Endometrial microvascular endothelial cells (primary cell): ENCODE measurements around the gene TAF4. TPM values are rescaled to one million over a fixed set of nuclear protein-coding genes. Genes with fewer than 3 reads are reported as not detected.
"Not testable (repeated sequence)": the region's sequence is repeated elsewhere in the genome, so short reads cannot be mapped to it uniquely, and the experiment has no call there.

Experiments
- in situ Hi-C: cut with HindIII; loops from 2 replicates; pipeline ENCODE4 v1.10.0; 2017; ENCODE audit warnings: low sequenced_read_pairs, low pct_unique_long_range_greater_than_20kb; ENCODE audit errors: inconsistent ontology term
- total RNA-seq: library from RNA; depleted of rRNA; stranded (reverse); fragments of >200 nt; gene quantifications from one replicate; pipeline ENCODE4 v1.2.3, GENCODE V29; 2015; ENCODE audit errors: inconsistent ontology term

TAF4 gene
- total RNA-seq, 1 donor from 2014 or later: 2.6 TPM

DNA sequence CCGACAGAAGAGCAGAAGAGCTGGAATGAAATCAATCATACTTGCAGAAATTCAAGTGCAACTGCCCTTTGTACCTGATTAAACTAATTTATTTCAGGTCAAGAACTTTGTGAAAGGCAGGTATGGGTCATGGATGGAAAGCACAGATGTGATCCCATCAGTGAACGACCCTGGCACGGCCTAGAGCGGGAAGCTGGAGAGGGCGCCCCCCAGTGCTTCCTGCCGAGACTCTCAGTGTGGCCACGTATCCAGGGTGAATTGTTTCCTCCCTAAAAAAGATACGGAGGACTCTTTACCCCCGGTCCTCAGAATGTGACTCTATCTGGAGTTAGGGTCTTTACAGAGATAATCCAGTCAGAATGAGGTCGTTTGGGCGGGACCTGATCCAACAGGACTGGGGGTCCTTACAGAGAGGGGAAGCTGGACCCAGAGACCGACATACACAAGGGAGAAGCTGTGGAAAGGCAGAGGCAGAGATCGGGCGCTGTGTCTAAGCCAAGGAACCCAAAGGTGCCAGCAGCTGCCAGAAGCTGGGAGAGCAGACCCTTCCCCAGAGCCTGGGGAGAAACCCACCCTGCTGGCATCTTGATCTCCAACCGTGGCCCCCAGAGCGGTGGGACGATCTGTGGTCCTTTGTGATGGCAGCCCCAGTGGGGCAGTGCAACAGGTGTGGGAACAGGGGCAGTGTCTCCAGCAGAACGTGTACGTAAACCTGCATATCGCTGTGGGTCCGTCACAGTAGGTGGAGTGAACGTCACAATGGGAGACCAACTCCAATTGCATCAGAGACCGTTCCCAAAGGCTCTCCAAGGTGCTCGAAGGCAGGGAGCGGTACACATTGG is 91.9 kb downstream of the TAF4 start:
- in situ Hi-C loops: no loop called here

DNA sequence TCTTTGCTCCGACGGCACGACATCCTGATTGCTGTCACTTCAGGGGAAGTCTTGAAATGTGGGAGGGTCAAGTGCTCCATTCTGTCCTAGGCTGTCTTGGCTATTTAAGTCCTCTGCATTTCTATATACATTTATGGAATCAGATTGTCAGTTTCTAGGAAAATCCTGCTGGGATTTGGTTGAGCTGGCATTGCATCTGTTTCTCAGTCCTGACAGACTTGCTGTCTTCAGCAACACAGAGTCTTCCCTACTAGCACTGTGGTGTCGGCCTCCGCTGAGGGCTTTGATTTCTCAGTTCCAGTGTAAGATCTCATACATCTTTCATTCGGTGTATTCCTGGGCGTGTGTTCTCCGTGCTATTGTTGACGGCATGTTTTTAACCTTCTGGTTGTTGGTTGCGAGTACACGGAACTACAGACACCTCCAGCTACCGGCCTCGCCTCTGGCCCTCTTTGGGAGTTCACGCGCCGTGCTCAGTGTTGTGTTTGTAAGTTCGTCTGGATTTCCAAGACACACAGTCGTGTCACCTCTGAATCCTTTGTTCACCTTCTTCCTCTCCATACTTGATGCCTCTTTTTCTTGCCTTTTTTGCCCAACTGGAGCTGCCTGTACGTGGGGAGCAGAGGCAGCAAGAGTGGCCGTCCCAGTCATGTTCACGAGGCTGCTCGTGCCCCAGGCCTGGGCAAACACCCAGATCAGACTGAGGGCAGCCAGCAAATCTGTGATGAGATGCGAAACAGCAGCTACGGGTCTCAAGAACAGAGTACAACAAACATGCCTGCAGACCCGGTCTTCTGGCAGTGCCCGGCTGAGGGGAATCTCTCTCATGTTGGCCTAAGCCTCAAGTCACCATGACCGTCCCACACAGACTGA is 92.8 kb downstream of the TAF4 start:
- in situ Hi-C loops: no loop called here

DNA sequence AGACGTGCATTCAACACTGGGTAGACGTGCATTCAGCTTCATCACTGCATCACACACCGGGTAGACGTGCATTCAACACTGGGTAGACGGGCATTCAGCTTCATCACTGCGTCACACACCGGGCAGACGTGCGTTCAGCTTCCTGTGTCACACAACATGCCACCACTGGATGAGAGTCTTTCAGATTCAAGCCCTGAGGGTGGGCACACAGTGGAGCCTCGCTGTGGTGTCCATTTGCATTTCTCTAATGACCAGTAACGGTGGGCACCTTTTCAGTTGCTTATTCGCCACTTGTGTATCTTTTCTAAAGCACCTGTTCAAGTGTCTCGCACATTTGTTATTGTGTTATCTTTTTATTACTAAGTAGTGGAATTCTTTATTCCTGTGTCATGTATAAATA is 94.1 kb downstream of the TAF4 start:
- in situ Hi-C loops: not testable (repeated sequence)

DNA sequence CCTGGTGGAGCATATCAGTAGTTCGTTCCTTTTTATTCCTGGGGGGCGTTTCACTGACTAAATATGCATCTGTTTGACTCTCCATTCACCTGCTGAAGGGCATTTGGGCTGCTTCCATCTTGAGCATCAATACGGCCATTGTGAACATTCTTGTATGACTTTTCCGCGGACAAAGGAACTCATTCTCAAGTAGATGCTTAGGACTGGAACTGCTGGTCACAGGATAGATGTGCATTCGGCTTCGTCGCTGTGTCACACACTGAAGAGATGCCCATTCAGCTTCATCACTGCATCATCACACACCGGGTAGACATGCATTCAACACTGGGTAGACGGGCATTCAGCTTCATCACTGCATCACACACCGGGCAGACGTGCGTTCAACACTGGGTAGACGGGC is 95.3 kb downstream of the TAF4 start:
- in situ Hi-C loops: no loop called here

DNA sequence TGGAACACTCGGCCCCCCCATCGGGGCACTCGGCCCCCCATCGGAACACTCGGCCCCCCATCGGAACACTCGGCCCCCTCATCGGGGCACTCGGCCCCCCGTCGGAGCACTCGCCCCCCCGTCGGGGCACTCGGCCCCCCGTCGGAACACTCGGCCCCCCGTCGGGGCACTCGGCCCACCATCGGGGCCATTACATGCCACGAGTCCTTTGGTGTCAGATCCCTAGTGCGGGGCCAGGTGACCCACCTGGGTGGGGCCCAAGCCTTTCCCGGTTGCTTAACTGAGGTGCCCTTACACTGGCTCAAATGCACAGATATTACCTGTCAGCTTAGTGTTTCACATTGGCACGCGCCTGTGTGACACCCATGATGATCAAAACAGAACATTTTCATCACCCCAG is 95.9 kb downstream of the TAF4 start:
- in situ Hi-C loops: no loop called here

DNA sequence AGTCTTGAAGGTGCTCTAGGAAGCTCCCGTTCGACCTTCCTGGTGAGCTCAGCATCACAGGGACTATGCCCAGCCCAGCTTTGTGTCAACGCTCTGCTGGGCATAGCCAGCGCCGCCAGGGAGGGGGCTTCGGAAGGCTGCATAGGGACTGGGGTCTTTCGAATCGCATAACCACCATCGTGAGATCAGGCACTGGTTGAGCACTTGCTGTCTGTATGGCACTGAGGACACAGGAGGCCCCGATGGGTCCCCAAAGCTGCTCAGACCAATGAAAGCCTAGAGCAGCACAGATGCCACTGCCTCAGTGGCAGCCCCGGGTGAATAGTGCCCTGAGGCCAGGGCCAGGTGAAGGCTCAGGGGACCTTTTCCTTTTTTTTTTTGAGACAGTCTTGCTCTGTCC is 96.7 kb downstream of the TAF4 start:
- in situ Hi-C loops: no loop called here

DNA sequence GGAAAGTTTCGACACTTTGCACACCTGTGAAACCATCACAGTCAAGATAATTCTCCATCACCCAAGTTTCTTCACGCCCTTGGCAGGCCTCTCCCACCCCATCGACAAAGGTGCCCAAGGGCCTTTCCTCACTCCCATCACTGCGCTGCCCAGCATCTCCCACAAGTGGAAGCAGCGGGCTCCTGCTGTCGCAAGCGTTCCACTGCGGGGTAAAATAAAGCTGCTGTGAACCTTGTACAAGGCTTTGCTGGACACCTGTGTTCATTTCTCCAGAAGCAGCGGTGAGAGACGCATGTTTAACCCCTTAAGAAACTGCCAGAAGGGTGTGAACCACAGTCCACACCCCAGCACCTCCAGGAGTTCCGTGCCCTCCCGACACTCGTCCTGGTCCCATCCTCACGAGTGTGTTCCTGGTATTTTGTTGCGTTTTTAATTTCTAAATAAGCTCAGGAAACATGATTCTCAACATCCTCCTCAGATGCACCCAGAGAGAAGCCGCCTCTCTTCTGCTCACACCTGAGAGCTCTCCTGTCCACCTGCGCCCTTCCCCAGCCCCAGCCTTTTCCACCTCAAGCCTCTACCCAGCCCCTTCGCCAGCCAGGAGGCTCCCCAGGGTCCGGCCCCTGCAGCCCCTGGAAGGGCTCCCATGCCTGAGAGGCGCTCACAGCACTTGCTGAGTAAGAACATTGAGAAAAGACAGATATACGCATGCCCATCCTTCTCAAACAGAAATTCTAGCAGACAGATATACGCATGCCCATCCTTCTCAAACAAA is 97.5 kb downstream of the TAF4 start:
- in situ Hi-C loops: no loop called here

DNA sequence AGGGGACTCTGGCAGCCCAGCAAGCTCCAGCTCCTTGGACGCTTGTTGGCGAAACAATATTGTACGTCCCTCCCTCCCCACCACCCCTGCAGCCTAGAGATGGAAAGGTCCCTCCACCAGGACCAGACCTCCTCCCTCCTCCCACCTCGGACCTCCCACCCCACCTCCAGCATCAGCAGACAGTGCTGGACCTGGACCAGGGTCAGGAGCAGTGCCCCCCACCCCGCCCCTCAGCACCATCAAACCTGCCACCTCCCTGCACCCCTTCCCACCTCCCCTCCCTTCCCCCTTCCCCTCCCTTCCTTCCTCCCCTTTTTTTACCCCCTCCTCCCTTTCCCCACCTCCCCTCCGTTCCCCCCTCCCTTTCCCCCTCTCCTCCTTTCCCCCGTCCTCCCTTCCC is 98.4 kb downstream of the TAF4 start:
- in situ Hi-C loops: no loop called here

DNA sequence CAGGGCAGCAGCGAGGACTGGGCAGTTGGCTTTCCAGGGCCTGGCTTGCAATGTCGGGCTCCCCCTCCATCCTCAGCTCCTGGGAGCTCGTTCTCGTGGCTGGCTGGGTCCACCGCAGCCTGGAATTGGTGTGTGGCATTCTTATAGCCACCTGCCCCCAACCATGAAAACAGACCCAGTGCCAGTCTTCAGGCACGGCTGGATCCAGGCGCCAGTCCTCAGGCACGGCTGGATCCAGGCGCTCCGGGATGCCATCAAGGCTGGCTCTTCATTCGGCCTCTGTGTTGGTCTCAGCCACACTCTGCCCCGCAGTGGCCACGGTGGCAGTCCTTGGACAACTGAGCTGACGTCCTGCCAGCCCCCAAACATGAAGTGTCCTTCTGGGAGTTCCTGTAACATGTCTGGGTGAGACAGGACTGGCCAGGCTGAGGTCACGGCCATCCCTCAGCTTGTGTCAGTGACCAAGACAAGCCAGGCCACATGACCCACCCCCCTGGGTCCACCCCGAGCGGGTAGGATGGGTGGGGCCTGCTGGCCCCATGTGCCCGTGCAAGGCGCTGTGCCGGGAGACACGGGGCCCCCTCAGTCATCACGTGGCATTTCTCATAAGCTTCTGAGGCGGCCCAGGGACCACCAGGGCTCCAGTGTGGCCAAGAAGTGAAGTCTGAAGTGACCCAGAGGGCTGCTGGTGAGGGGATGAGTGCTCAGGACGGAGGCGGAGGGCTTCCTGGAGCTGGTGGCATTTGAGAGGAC is 99.0 kb downstream of the TAF4 start:
- in situ Hi-C loops: no loop called here

DNA sequence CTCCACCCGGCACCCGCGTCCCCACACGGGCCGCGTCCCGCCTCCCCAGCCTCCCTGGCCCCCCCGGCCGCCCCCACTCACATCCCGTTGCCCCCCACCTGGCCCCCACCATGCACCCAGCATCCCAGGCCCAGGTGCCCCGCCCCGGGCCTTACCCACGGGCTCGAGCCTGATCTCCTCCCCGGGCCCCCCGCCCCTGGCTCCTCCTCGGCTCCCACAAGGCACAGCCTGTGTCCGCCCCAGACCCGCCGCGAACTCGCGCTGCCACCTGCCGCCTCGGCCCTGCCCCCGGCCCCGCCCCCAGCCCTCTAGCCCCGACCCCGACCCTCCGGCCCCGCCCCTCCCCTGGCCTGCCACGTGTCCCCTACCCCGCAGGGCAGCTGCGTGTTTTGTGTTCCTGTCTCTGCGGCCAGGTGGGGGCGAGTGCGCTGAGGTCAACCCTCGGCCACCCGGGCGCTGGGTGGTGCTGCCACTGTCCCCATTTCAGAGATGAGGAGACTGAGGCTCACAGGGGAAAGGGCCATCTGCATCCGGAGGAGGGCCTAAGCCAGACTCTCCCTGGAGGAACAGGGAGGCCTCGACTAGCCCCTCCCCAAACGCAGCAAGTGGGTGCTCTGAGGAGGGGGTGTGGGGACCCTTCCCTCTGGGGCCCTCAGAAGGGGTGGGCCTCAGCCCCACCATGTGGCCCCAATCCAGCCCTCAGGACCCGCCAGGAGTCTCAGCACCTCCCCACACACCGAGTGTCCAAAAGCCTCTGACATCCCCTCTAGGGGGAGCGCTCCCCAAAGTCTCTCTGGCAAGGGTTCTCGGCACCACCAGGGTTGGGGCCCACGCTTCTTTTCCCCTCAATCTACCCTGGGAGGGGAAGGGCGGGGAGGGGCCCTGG is 99.8 kb downstream of the TAF4 start:
- in situ Hi-C loops: no loop called here

DNA sequence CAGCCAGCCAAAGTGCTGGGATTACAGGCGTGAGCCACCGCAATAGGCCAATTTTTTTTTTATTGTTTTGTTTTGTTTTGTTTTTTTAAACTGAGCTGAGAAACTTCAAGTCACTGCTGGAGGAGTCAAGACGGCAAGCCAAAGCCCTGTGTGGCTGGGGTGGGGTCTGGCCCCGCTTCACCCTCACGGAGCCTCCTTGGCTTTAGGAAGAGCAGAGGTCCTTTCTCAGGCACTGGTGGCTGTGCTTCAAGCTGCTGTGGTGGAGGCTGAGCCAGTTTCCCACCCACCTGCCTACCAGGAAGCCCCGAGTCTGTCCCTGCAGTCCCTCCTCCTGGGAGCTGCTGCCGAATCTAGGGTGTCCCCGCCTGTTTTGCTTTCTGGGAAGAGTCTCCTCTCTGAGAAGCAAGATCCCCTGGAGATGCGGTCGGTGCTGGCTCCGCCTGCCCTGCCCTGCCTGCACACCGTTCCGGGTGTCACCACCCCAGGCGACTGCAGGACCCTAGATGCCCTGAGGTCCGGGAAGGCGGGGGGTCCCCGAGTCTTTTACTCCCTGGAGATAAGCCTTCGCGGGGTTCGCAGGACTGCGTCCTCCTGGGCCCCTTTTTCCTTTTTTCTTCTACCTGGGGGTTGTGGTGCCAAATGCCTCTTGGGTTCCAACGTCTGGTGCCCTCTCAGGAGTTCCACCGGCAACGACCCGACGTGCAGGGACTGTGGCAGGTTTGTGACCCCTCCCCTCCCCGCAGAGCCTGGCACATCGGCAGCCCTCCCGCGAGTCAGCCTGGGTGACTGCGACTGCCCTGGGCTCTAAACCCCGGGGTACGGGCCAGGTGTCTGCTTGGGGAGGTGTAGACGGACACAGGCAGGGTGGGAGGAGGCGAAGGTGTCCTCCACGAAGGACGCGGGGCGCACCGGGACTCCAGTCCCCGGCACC is 100.7 kb downstream of the TAF4 start:
- in situ Hi-C loops: no loop called here

DNA sequence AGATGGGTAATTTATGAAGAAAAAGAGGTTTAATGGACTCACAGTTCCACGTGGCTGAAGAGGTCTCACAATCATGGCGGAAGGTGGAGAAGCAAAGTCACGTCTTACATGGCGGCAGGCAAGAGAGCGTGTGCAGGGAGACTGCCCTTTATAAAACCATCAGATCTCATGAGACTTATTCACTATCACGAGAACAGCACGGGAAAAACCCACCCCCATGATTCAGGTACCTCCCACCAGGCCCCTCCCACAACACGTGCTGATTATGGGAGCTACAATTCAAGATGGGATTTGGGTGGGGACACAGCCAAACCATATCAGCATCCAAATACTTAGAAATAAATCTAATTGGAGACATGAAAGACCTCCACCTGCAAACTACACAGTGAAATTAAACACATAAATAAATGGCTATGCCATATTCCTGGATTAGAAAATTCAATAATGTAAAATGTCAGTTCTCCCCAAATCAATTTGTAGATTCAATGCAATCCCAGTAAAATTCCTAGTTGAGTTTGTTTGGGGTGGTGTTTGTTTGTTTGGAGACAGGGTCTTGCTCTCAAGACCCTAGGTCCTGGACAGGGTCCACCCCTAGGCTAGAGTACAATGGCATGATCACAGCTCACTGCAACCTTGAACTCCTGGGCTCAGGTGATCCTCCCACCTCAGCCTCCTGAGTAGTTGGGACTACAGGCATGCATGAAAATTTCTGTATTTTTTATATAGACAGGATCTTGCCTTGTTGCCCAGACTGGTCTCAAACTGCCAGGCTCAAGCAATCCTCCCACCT is 101.6 kb downstream of the TAF4 start:
- in situ Hi-C loops: no loop called here

DNA sequence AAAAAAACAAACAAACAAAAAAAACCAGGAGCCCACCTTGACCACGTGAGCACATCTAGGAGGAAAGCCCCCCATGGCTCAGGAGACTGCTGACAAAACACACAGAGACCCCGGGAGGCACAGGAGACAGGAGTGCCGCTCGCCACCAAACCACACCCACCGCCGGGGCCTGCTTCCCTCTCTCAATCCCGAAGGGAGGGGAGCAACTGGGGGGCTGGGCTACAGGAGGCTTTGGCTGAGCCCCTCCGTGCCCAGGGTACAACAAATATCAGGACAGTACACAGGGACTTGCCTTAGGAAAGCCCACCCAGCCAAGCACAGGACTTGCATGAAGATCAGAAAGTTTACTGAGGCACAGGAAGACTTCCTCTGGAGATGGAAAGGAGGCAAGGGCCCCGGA is 102.5 kb downstream of the TAF4 start:
- in situ Hi-C loops: no loop called here

DNA sequence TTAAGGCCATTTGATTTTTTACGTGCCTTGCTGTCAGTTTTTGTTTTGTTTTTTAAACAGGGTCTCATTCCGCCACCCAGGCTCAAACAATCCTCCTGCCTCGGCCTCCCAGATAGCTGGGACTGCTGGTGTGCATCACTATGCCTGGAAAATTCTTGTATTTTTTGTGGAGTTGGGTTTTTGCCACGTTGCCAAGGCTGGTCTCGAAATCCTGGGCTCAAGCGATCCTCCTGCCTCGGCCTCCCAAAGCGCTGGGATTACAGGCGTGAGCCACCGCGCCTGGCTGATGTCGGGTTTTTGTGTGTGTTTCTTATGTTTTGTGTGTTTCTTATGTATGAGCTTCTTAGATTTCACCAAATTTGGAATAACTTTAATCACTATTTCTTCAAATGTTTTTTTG is 104.8 kb downstream of the TAF4 start:
- in situ Hi-C loops: no loop called here

DNA sequence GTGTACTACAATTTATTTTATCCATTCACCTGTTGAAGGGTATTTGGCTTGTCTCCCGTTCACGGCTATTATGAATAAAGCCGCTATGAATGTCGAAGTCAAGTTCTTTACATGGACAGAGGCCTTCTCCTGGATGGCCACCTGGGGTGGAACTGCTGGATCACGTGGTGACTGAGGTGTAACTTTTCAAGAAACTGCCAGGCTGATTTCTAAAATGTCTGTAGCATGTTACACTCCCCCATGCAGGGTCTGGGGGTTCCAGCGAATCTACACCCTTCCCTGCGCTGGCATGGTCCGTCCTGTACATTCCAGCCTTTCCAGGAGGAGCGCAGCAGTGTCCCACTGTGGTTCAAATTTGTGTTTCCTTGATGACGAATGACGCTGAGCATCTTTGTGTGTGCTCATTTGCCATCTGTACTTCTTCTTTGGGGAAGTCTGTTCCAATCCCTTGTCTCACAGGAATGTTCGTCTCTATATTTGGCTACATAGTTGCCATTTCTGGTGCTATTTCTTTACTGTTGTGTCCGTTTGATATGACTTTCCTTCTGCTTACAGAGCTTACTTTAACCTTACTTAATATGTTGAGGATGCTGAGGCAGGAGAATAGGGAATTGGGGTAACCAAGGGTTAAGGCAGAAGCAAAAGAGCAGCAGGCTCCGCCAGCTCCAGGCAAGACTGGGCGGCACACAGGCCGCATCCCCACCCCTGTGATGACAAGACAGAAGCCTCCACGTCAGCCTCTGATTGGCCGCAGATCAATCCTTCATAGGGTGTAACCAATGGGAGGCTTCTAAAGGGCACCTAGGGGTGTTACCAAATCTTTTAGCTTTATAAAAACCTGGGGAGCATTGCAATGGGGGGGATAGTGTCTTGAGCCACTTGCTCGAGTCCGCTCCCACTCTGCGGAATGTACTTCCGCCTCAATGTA is 106.6 kb downstream of the TAF4 start:
- in situ Hi-C loops: no loop called here
